GM21737 (cell line): ENCODE results near the gene C17orf113.

Experiments used
- ATAC-seq: cut with Tn5 transposase; IDR thresholded peaks from one replicate; pipeline ENCODE4 v1.9.1; 2021; ENCODE audit warnings: mild to moderate bottlenecking, moderate library complexity; ENCODE audit not compliant: unreplicated experiment

The C17orf113 gene

DNA sequence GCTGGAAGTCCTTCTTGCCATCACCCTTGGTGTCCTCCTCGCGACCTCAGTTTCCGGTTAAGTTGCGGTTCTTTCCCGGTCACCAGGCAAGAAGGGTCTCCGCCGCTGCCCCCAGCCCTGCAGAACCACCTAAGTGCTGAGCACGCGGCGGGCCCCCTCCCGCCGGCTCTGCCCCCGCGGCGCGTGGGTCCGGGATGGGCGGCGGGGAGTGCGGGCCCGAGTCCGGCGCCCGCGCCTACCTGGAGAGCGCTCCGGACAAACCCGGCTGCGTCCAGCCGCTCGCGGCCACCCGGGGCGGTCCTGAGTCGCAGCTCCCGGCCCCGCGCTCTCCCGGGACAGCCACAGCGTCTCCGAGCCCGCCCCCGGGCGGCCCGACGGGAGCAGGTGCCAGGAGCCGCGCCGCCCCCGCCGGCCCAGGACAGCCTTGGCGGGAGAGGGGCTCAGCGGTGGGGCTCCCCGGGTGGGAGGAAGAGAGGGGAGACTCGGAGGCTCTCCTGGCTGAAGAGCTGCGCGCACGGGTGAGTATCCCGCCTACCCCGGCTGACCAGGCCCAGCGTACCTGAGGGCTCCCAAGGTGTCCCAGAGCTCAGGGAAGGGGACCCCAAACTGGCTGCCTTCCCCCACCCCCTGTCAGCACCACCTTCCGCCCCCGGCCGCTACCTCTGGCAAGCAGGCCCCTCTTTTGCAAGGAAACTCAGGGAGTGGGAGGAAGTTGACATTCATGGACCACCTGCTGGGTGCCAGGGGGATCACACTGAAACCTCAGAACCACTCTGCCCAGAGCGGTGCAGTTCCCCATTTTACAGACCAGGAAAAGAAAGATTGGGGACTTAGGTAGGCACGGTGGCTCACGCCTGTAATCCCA, 22.2 kb upstream of the C17orf113 start:
- no peak for ATAC-seq

DNA sequence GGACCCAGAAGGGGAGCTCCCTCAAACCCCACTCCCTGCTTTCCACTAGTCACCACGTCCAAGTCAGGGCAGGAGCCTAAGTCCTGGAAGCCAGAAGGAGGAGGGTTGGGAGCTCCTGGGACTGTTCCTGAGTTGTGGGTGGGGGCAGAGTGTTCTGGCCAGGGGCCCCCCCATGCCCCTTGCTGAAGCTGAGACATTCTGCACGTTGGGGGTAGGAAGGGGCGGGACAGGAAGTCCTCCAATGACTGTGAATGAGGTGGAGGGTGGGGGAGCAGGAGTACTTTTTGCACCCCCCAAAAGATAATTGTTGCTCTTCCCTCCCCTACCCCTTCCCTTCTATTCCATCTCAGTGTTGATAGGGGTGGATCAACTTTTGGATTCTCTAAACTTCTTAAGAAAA, 21.4 kb upstream of the C17orf113 start:
- no peak for ATAC-seq

DNA sequence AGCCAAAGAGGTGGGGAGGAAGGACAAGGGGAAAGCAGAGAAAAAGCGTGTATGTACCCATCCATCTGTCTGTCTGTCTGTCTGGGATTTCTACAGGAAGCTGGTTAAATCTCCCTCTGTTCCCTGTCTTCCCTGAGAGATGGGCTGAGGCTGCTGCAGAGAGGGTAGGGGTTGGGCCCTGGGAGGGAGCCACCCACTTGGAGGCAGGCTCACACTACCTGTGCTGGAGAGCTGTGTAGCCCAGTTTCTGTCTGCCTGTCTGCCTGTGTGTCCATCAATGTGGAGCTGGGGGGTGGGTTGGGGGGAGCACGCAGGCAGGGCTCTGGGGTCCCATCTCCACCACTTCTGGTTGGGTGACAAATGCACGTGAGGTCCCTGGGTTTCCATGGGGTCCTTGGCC, 18.6 kb upstream of the C17orf113 start:
- no peak for ATAC-seq

GRCh38 chr17:42067371-42068091, 17.1 kb upstream of the C17orf113 start:
- ATAC-seq, result no peak

- no peak for ATAC-seq
These were observed 14.8 kb upstream of the C17orf113 start for GRCh38 chr17:42065201-42065600.

GRCh38 chr17:42062681-42063080, 12.3 kb upstream of the C17orf113 start:
- no peak for ATAC-seq

DNA sequence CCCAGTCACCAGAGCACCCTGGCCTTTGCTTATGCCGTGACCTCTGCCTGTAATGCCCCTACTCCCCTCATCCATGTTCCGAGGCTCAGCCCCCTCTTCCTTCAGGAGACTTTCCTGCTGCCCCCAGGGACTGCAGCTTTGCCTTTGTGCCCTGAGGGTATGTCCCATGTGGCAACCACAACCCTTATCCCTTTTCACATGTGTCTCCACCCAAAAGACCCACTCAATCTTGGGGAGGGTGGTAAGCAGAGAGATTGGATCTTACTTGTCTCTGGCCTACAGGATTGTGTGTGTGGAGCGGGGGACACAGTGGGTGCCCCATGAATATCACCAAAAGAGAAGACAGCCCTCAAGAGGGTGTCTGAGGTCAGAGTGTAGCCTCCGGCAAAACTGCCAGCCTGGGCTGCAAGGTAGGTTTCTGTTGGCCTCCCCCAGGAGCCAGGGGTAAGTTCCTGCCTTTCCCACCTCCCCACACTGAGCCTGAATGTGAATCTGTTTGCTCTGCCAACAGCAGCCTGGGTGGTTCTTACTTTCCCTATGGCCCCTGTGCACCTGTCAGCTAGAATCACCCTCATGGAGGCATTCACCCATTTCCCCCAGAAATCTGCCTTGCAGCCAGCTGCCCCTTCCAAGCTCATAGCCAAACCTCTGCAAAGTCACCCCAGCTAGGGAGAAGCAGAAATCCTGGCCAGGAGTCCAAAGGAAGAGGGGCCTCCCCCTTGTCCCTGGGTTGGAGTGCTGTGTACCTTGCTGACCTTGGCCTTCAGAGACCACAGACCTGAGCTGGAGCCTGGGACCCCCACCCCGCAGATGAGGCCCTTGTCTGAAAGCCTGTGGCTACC, 11.5 kb upstream of the C17orf113 start:
- no peak for ATAC-seq

GRCh38 chr17:42060231-42060630, 9.8 kb upstream of the C17orf113 start:
- ATAC-seq, result no peak

DNA sequence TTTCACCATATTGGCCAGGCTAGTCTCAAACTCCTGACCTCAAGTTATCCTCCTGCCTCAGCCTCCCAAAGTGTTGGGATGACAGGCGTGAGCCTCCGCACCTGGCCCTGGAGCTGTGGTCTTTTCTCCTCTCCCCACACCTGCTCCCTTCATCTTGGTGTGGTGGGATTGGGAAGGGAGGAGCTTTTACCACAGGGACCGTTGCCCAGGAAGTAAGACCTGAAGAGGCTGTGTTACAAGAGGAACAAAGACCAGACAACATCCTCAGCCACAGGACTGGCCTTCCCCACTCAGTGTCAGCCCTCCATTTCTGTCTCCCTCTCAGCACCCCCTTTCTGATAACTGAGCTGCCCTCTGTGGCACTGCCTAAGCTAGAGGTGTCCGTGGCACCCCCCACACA, 9.4 kb upstream of the C17orf113 start:
- no peak for ATAC-seq

DNA sequence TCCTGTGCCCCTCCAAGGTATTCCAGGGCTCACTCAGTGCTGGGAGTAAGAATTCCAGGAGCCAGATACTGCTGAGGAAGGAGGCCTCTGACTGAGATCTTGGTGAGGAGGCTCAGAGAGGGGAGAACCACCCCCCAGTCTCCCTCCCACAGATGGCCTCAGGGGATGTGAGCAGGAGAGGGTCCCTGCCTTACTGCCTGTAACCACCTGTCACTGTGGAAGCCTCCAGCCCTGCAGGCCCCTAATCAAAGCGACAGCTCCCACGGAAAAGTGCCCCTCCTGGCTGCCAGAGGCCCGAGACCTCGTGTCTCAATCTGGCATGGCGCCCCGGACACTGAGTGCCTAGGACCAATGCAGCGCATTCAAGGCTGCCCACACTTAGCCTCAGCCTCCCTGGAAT, 7.7 kb upstream of the C17orf113 start:
- ATAC-seq, result no peak

DNA sequence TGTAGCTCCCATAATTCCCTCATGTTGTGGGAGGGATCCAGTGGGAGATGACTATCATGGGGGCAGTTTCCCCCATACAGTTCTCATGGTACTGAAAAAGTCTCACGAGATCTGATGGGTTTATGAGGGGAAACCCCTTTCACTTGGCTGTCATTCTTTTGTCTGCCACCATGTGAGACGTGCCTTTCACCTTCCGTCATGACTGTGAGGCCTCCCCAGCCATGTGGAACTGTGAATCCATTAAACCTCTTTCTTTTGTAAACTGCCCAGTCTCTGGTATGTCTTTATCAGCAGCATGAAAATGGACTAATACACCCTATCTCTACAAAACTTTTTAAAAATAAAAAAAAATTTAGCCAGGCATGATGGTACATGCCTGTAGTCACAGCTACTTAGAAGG, 6.2 kb upstream of the C17orf113 start:
- ATAC-seq, result no peak

GRCh38 chr17:42055496-42055895, 5.1 kb upstream of the C17orf113 start:
- ATAC-seq, result no peak

DNA sequence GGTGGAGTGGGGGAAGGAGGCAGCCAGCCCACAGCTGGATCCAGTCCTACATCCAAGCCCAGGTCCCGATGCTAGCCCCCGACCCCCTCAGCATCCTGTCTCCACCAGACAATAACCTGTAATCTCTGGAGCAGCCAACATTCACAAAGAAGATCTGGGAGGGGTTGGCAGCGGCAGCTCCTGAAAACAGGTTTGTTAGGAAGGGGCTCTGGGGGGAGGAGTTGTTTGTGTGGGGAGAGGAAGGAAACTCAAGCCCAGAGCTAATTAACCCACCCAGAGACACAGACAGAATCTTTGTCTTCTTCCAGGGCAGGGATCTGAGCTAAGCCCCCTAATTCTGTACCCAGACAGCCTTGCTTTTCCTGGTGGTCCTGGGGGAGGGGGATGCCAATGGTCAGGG, 4.6 kb upstream of the C17orf113 start:
- no peak for ATAC-seq

DNA sequence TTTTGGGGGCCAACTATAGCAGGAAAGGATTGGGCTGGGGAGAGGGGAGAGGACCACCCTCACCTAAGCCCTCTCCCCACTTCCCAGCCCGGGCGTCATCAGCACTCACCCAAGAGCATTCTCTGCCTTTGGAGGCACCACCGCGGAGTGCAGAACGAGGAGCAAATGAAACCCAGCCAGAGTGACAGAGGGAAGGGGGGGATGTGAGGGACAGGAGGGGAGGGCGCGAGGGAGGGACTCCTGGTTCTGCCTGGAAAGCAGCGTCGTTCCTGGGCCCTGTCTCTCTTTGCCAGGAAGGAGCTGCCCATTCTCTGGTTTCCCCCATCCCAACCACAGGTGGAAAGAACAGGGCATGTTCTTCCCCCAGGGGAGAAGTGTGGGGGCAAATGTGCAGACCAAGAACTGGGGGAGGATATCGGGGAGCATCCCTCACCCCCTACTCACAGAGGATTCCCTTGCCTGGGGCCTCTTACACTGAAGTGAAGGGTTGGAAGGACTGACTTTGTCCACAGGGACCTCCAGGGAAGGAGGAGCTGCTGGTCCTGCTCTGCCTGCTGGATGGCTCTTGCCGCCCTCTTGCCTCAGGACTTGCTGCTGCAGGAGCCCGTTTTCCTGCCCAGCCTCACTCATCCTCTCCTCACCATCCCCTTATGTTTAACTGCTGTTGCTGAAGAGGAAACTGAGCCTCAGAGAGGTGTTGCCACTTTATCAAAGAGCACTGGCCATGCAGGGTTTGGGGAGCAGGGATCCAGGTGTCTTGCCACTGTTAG, 3.5 kb upstream of the C17orf113 start:
- ATAC-seq, result no peak

DNA sequence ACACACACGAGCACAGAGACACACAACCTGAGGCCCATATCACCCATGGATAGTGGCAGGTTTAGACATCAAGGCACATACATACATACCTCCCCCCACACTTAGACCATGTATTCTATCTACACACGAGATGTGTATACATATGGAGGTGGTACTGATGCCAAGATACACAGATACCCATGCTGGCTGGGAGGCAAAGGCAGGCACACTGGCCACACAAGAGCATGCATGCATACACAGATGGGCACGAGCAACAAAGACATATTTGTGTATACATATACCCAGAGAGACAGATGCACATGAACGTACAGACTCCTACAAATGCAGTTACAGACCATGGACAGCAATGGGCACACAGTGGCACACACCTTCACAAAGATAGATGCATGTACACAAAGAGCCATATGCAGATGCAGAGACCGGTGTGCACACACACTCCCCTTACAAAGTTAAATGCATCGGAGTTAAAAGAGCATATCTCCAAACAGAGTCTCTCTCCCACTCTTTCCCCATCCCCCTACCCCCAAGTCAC, 2.0 kb upstream of the C17orf113 start:
- ATAC-seq, result no peak

- no peak for ATAC-seq
These were observed 1.2 kb upstream of the C17orf113 start for GRCh38 chr17:42051645-42052044.

DNA sequence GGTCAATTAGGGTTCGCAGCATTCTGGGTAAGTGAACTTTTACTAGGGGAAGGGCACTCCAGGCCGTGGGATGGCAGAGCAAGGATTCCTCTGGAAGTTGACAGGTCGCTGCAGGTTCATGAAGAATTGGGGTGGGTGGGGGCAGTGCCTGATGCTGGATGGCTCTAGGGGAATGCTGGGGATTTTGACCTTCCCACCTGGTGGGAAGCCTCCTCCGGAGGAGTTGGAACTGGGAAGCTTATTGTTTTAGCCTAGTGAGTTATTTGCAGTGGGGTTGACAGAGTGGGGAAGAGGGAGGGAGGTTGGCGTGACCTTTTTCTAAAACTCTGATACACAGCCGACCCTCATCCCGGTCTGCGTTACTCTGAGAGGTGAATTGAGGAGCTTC, 606 bp upstream of the C17orf113 start:
- ATAC-seq, result no peak

DNA sequence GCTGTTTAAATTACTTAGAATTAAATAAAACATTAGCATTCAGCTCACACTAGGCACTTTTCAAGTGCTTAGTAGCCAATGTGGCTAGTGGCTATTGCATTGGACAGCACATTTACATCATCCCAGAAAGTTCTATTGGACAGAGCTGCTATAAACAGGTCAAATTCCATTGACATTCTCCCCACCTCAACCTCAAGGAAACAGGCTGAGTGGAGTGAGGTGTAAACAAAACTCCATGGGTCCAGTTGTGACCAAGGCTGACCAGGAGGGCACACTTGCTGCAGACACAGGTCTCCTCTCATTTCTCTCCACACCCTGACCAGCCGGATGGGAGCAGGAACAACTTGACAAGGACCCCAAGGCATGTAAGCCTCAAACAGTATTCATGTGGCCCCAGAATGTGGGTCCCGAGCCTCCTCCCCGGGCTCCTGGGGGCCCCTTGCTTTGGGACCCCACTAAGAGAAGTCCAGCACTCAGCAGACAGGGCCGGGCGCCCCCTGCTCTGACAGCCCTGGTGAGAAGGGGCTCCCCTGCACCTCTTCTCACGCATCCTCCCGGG, 488 bp downstream of the C17orf113 start:
- ATAC-seq, result no peak

DNA sequence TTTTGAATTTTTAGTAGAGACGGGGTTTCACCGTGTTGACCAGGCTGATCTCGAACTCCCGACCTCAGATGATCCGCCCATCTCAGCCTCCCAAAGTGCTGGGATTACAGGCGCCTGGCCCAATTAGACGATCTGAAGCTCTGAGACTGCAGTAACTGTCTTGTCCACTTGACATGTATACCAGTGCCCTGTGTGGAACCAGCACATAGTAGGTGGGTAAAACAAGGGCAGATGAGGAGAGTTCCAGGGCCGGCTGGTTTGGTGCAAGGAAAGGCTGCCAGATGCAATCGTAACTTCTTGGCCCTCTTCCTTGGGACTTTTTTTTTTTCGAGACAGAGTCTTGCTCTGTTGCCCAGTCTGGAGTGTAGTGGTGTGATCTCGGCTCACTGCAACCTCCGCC, 3.1 kb downstream of the C17orf113 start:
- no peak for ATAC-seq

GRCh38 chr17:42045719-42046118, 4.7 kb downstream of the C17orf113 start:
- no peak for ATAC-seq
